Measurements from ENCODE around the gene HIVEP3.

GRCh38 chr1:41722184-41722583, 196.5 kb downstream of the HIVEP3 start:
- no peak for TF ChIP-seq POLR2A (IDR thresholded peaks at IDR 0.05; ENCODE audit: low read depth, low read length)
- TF ChIP-seq TAF1 (IDR thresholded peaks at IDR 0.05; ENCODE audit: low read depth, low read length) = no peak
- TF ChIP-seq SPI1 (IDR thresholded peaks at IDR 0.05; ENCODE audit: low read depth, low read length) = no peak
- no peak for TF ChIP-seq POU2F2 (IDR thresholded peaks at IDR 0.05; ENCODE audit: low read depth, low read length)
- TF ChIP-seq POLR2AphosphoS5 (IDR thresholded peaks at IDR 0.05; ENCODE audit: low read depth, low read length) = no peak
- TF ChIP-seq PAX5 (IDR thresholded peaks at IDR 0.05; ENCODE audit: insufficient read depth, low read length, severe bottlenecking) = no peak

Measured in GM12891 (cell line).